Natural killer cell treated with Interleukin-12 subunit alpha and Interleukin-12 subunit beta and Interleukin-15 and Interleukin-18, amount 100 ng/mL, for 72 hours (primary cell): ENCODE results near the gene SMC2. TPM values are rescaled to one million over a fixed set of nuclear protein-coding genes. Genes with fewer than 3 reads are reported as not detected.

ENCODE experiments used
- ATAC-seq, 2 donors: fragments of 150-1000 bp; cut with Tn5 transposase in 1 of 2; sonication (Bioruptor Pico), chemical (Tn5 transposase) in 1 of 2; 2 replicates each; pipeline ENCODE4 v1.10.0; 2021
- DNase-seq: peaks from one replicate; pipeline ENCODE4 v3.0.0; 2022; ENCODE audit warnings: low spot score
- H3K27ac Mint-ChIP-seq, 2 donors: 1 replicate in 1 of 2; 2 replicates in 1 of 2; pipeline ENCODE4 v1.8.0; 2022; ENCODE audit warnings: mixed read lengths in 2 of 2, mild to moderate bottlenecking in 1 of 2, moderate library complexity in 1 of 2
- H3K27me3 Mint-ChIP-seq, 2 donors: 1 replicate in 1 of 2; 2 replicates in 1 of 2; pipeline ENCODE4 v1.8.0; 2022; ENCODE audit warnings: mixed read lengths in 2 of 2
- H3K36me3 Mint-ChIP-seq: one replicate; pipeline ENCODE4 v1.8.0; 2022; ENCODE audit warnings: mixed read lengths
- H3K4me1 Mint-ChIP-seq, 2 donors: 1 replicate in 1 of 2; 2 replicates in 1 of 2; pipeline ENCODE4 v1.8.0; 2022; ENCODE audit warnings: low read depth in 2 of 2, mixed read lengths in 2 of 2, mild to moderate bottlenecking in 1 of 2
- H3K4me3 Mint-ChIP-seq: one replicate; pipeline ENCODE4 v1.8.0; 2022; ENCODE audit warnings: mixed read lengths
- H3K9me3 Mint-ChIP-seq: 2 replicates; pipeline ENCODE4 v1.8.0; 2022; ENCODE audit warnings: mixed read lengths
- total RNA-seq, 2 donors: library from RNA; stranded (reverse); gene quantifications; one replicate each; pipeline ENCODE4 v1.2.3, GENCODE V29; 2022

The SMC2 gene
- total RNA-seq, 2 donors from 2014 or later, result 34.4 to 54.0 TPM

- H3K4me1 Mint-ChIP-seq, result peaks cover 0 to 7% of the 10 kb centered on the region in 2 donors
- ATAC-seq (no peak), DNase-seq (no peak)
- no peak overlapping the region for H3K27ac Mint-ChIP-seq
- peaks cover 20 to 34% of the 10 kb centered on the region in 2 donors for H3K27me3 Mint-ChIP-seq
- H3K36me3 Mint-ChIP-seq, result no peaks in the 10 kb centered on the region
- no peak overlapping the region for H3K4me3 Mint-ChIP-seq
- H3K9me3 Mint-ChIP-seq, result no peaks in the 10 kb centered on the region
Measured at GRCh38 chr9:104088416-104088815, 5.7 kb upstream of the SMC2 start.

GRCh38 chr9:104090578-104090977 is 3.5 kb upstream of the SMC2 start:
- DNase-seq (no peak), ATAC-seq (no peak)
- Mint-ChIP-seq H3K27me3 (peaks cover 20 to 34% of the 10 kb centered on the region in 2 donors), H3K4me1 (peaks cover 4 to 18% of the 10 kb centered on the region in 2 donors), H3K4me3 (no peak overlapping the region), H3K36me3 (peaks cover 5% of the 10 kb centered on the region), H3K9me3 (no peaks in the 10 kb centered on the region), H3K27ac (no peak overlapping the region)

GRCh38 chr9:104091116-104091515 is 3.0 kb upstream of the SMC2 start:
- ATAC-seq, result no peak
- peaks cover 4 to 24% of the 10 kb centered on the region in 2 donors for H3K4me1 Mint-ChIP-seq
- no peak overlapping the region for H3K27ac Mint-ChIP-seq

GRCh38 chr9:104091708-104092107 is 2.4 kb upstream of the SMC2 start:
- no peak for ATAC-seq
- DNase-seq, result no peak
- Mint-ChIP-seq H3K4me1 (peaks cover 5 to 30% of the 10 kb centered on the region in 2 donors), H3K36me3 (peaks cover 5% of the 10 kb centered on the region), H3K27me3 (peaks cover 20 to 33% of the 10 kb centered on the region in 2 donors), H3K27ac (no peak overlapping the region), H3K9me3 (no peaks in the 10 kb centered on the region), H3K4me3 (no peak overlapping the region)

More at GRCh38 chr9:104091116-104091515, 3.0 kb upstream of the SMC2 start:
- Mint-ChIP-seq H3K9me3 (no peaks in the 10 kb centered on the region), H3K27me3 (peaks cover 20 to 34% of the 10 kb centered on the region in 2 donors), H3K4me3 (no peak overlapping the region), H3K36me3 (peaks cover 5% of the 10 kb centered on the region)
- DNase-seq, result no peak

GRCh38 chr9:104092192-104092591 is 1.9 kb upstream of the SMC2 start:
- H3K27me3 Mint-ChIP-seq, result peaks cover 16 to 28% of the 10 kb centered on the region in 2 donors
- no peak for ATAC-seq
- H3K4me3 Mint-ChIP-seq, result no peak overlapping the region
- peaks cover 5% of the 10 kb centered on the region for H3K36me3 Mint-ChIP-seq
- DNase-seq, result no peak
- H3K9me3 Mint-ChIP-seq, result no peaks in the 10 kb centered on the region
- peaks cover 7 to 33% of the 10 kb centered on the region in 2 donors for H3K4me1 Mint-ChIP-seq
- no peak overlapping the region for H3K27ac Mint-ChIP-seq

GRCh38 chr9:104092875-104093600 is 1.1 kb upstream of the SMC2 start:
- Mint-ChIP-seq H3K4me3 (peak overlapping the region; percentile 97), H3K27ac (peak overlapping the region; percentile 98 to 99), H3K36me3 (peaks cover 5% of the 10 kb centered on the region), H3K4me1 (peaks cover 7 to 33% of the 10 kb centered on the region in 2 donors), H3K9me3 (no peaks in the 10 kb centered on the region), H3K27me3 (peaks cover 15 to 22% of the 10 kb centered on the region in 2 donors)
- DNase-seq (no peak), ATAC-seq (no peak)

GRCh38 chr9:104094534-104095015 is 466 bp downstream of the SMC2 start:
- peaks cover 4 to 7% of the 10 kb centered on the region in 2 donors for H3K27me3 Mint-ChIP-seq
- no peaks in the 10 kb centered on the region for H3K9me3 Mint-ChIP-seq
- peak overlapping the region; percentile 97 for H3K4me3 Mint-ChIP-seq
- ATAC-seq (no peak), DNase-seq (no peak)
- H3K4me1 Mint-ChIP-seq, result peaks cover 7 to 33% of the 10 kb centered on the region in 2 donors
- H3K36me3 Mint-ChIP-seq, result peaks cover 5% of the 10 kb centered on the region
- H3K27ac Mint-ChIP-seq, result peak overlapping the region; percentile 98 to 99

GRCh38 chr9:104099630-104100029 is 5.5 kb downstream of the SMC2 start:
- no peaks in the 10 kb centered on the region for H3K9me3 Mint-ChIP-seq
- ATAC-seq (no peak), DNase-seq (no peak)
- peaks cover 41% of the 10 kb centered on the region for H3K36me3 Mint-ChIP-seq
- H3K27me3 Mint-ChIP-seq, result no peaks in the 10 kb centered on the region
- no peak overlapping the region for H3K27ac Mint-ChIP-seq
- H3K4me1 Mint-ChIP-seq, result peaks cover 6 to 23% of the 10 kb centered on the region in 2 donors
- H3K4me3 Mint-ChIP-seq, result no peak overlapping the region

- Mint-ChIP-seq H3K4me1 (no peaks in the 10 kb centered on the region), H3K9me3 (no peaks in the 10 kb centered on the region), H3K27me3 (no peaks in the 10 kb centered on the region), H3K27ac (no peak overlapping the region), H3K4me3 (no peak overlapping the region), H3K36me3 (peaks cover 51% of the 10 kb centered on the region)
- no peak for ATAC-seq
- no peak for DNase-seq
Measured at GRCh38 chr9:104104360-104104759, 10.3 kb downstream of the SMC2 start.

- H3K27ac Mint-ChIP-seq, result no peak overlapping the region
- no peak overlapping the region for H3K4me3 Mint-ChIP-seq
- H3K9me3 Mint-ChIP-seq, result no peaks in the 10 kb centered on the region
- no peak for DNase-seq
- no peaks in the 10 kb centered on the region for H3K4me1 Mint-ChIP-seq
- H3K36me3 Mint-ChIP-seq, result peaks cover 35% of the 10 kb centered on the region
- ATAC-seq, result no peak
- H3K27me3 Mint-ChIP-seq, result no peaks in the 10 kb centered on the region
Measured at GRCh38 chr9:104107799-104108198, 13.7 kb downstream of the SMC2 start.

- Mint-ChIP-seq H3K27me3 (no peaks in the 10 kb centered on the region), H3K4me1 (no peaks in the 10 kb centered on the region), H3K9me3 (no peaks in the 10 kb centered on the region), H3K36me3 (peaks cover 35% of the 10 kb centered on the region), H3K27ac (no peak overlapping the region), H3K4me3 (no peak overlapping the region)
- DNase-seq (no peak), ATAC-seq (no peak)
Measured at GRCh38 chr9:104108315-104108714, 14.2 kb downstream of the SMC2 start.

GRCh38 chr9:104110509-104110908 is 16.4 kb downstream of the SMC2 start:
- H3K4me1 Mint-ChIP-seq, result no peaks in the 10 kb centered on the region
- ATAC-seq (no peak), DNase-seq (no peak)
- H3K4me3 Mint-ChIP-seq, result no peak overlapping the region
- peaks cover 21% of the 10 kb centered on the region for H3K36me3 Mint-ChIP-seq
- no peaks in the 10 kb centered on the region for H3K9me3 Mint-ChIP-seq
- no peak overlapping the region for H3K27ac Mint-ChIP-seq
- no peaks in the 10 kb centered on the region for H3K27me3 Mint-ChIP-seq

GRCh38 chr9:104118916-104119315 is 24.8 kb downstream of the SMC2 start:
- Mint-ChIP-seq H3K27me3 (no peaks in the 10 kb centered on the region), H3K36me3 (peaks cover 22% of the 10 kb centered on the region), H3K9me3 (no peaks in the 10 kb centered on the region), H3K4me3 (no peak overlapping the region), H3K27ac (no peak overlapping the region), H3K4me1 (no peaks in the 10 kb centered on the region)
- DNase-seq (no peak), ATAC-seq (no peak)

- no peaks in the 10 kb centered on the region for H3K9me3 Mint-ChIP-seq
- DNase-seq (no peak), ATAC-seq (no peak)
- H3K4me1 Mint-ChIP-seq, result no peaks in the 10 kb centered on the region
- no peak overlapping the region for H3K27ac Mint-ChIP-seq
- H3K27me3 Mint-ChIP-seq, result no peaks in the 10 kb centered on the region
- no peak overlapping the region for H3K4me3 Mint-ChIP-seq
- H3K36me3 Mint-ChIP-seq, result peaks cover 29% of the 10 kb centered on the region
Measured at GRCh38 chr9:104121022-104121421, 26.9 kb downstream of the SMC2 start.
